Omental fat pad (tissue), 4 donors: ENCODE measurements around the gene PXT1. TPM values are rescaled to one million over a fixed set of nuclear protein-coding genes. Genes with fewer than 3 reads are reported as not detected.

Experiments
- ATAC-seq: fragments of 150-250 bp; one replicate; pipeline ENCODE4 v1.9.1; 2016; ENCODE audit warnings: mild to moderate bottlenecking, moderate library complexity; ENCODE audit not compliant: low FRiP score
- DNase-seq: peaks from one replicate; pipeline ENCODE4 v3.0.0-alpha.2; 2019; ENCODE audit warnings: low spot score
- small RNA-seq: library from RNA; depleted of rRNA; stranded (forward); fragments of <200 nt; gene quantifications from one replicate; pipeline ENCODE3, GENCODE V24; 2016
- total RNA-seq, 4 donors: library from RNA; depleted of rRNA; stranded (reverse); fragments of >200 nt; gene quantifications; one replicate each; pipeline ENCODE4 v1.1.0, GENCODE V29; 2016
- TF ChIP-seq, protein P1 (sequence below), 3 donors: fragments of 450-650 bp; IDR thresholded peaks; one replicate each; pipeline ENCODE4 v1.5.1; 2016 to 2017; ENCODE audit warnings: antibody characterized with exemption in 3 of 3, mild to moderate bottlenecking in 3 of 3, moderate library complexity in 2 of 3

PXT1 gene
- total RNA-seq, 4 donors from 2014 or later: not detected

DNA sequence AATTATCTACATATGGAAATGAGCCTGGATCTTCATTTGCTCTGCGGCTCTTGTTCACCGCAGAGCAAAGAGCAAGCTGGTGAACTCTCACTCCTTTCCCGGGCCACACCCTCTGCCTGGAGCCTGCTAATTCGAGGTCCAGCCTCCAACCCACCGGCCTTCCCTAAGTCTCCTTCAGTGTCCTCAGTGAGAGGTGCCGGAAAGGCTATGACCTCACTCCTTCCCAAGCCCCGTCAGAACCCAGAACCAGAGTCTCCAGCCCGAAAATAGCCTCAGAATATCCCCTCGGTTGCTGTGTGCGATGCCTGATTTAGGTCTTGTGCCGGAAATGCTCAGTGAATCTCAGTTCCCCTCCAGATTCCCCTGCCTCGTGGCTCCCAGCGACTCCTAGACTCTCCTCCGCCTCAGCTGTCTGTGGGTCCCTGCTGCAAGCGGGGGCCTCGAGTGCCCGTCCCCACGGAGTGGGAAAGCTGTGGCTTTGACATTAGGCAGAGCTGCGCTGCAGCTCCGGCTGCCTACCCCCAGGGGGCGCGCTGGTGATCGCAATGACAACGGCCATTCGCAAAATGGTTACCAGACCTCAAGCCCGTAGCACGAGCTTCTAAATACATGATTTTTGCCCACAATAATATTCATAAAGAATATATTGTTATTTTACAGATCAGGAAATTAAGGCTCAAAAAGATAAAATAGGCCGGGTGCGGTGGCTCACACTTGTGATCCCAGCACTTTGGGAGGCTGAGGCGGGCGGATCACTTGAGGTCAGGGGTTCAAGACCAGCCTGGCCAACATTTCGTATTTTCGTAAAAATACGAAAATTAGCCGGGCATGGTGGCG lies 101.8 kb downstream of the PXT1 start:
- TF ChIP-seq, protein P1, sequence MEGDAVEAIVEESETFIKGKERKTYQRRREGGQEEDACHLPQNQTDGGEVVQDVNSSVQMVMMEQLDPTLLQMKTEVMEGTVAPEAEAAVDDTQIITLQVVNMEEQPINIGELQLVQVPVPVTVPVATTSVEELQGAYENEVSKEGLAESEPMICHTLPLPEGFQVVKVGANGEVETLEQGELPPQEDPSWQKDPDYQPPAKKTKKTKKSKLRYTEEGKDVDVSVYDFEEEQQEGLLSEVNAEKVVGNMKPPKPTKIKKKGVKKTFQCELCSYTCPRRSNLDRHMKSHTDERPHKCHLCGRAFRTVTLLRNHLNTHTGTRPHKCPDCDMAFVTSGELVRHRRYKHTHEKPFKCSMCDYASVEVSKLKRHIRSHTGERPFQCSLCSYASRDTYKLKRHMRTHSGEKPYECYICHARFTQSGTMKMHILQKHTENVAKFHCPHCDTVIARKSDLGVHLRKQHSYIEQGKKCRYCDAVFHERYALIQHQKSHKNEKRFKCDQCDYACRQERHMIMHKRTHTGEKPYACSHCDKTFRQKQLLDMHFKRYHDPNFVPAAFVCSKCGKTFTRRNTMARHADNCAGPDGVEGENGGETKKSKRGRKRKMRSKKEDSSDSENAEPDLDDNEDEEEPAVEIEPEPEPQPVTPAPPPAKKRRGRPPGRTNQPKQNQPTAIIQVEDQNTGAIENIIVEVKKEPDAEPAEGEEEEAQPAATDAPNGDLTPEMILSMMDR (IDR thresholded peaks at IDR 0.05): peak in 2 of 3 donors; percentile 54 to 84
- DNase-seq (peak; percentile 82), ATAC-seq (peak; percentile 86)

Small RNAs within 50 kb of the gene (small RNA-seq; reads per million reads assigned to genes)
- gene RN7SL502P: not detected

Other genes starting within 250 kb of the PXT1 start
- gene BRPF3, start 246.1 kb downstream of the PXT1 start, total RNA-seq: 10 to 100 TPM; 15.8 to 32.1 (median 24.1) TPM
- under 1 TPM in 1 of 4 donors, not detected in 3; 0.37 TPM for gene PNPLA1, start 172.8 kb downstream of the PXT1 start, total RNA-seq
- gene BNIP5, start 106.0 kb downstream of the PXT1 start, total RNA-seq: not detected
- gene ETV7, start 55.2 kb downstream of the PXT1 start, total RNA-seq: 1 to 10 TPM in 3 of 4 donors, under 1 TPM in 1; 0.56 to 5.9 (median 2.8) TPM
- 100 to 1,000 TPM in 1 of 4 donors, 10 to 100 TPM in 3; 80.9 to 117 (median 89.4) TPM for gene KCTD20, start 146 bp upstream of the PXT1 start, total RNA-seq
- 10 to 100 TPM; 19.2 to 43.2 (median 31.3) TPM for gene STK38, start 104.6 kb upstream of the PXT1 start, total RNA-seq
- gene SRSF3, start 151.5 kb upstream of the PXT1 start, total RNA-seq: 100 to 1,000 TPM; 162 to 260 (median 189) TPM
- 100 to 1,000 TPM; 126 to 611 (median 261) TPM for gene CDKN1A, start 235.9 kb upstream of the PXT1 start, total RNA-seq